ENCODE results near the gene PRPH2. TPM values are rescaled to one million over a fixed set of nuclear protein-coding genes. Genes with fewer than 3 reads are reported as not detected.

Gene PRPH2
- total and polyA plus RNA-seq, 2 donors (not counting 3 experiments of a cell fraction or from before 2014, with no cell fraction given) = 0.40 to 0.46 TPM

- H3K9me1 ChIP-seq (replicated peaks; ENCODE audit: control insufficient read depth, extremely low read depth, insufficient read depth, low read length) = no peaks in the 10 kb centered on the region
- H3K4me2 ChIP-seq (ENCODE audit: insufficient read depth, low read length) = no peak overlapping the region
- no peak for FAIRE-seq
- DNase-seq (ENCODE audit: low read depth, low spot score) = no peak
- H3K4me1 ChIP-seq (ENCODE audit: control insufficient read depth, extremely low read depth, insufficient read depth, low read length) = no peaks in the 10 kb centered on the region
- intact Hi-C loops (cut with micrococcal nuclease) (no loop called here), dilution Hi-C loops (cut with MboI; ENCODE audit: extremely low pct_ligation_motif_present, low sequenced_read_pairs) (no loop called here)
- H4K20me1 ChIP-seq (replicated peaks; ENCODE audit: control insufficient read depth, extremely low read depth, insufficient read depth, low read length) = no peaks in the 10 kb centered on the region
- TF ChIP-seq EZH2 (IDR thresholded peaks at IDR 0.05; ENCODE audit: borderline replicate concordance, low read depth, low read length, severe bottlenecking) (no peak), FOS (IDR thresholded peaks at IDR 0.05; ENCODE audit: borderline replicate concordance, insufficient read depth, low read length) (no peak)
- H3K36me3 ChIP-seq (ENCODE audit: control insufficient read depth in 2 of 2, extremely low read depth in 1 of 2, insufficient read depth in 2 of 2, low read length in 2 of 2) = no peaks in the 10 kb centered on the region
- H3K9me3 ChIP-seq (replicated peaks; ENCODE audit: control insufficient read depth, insufficient read depth, low read length) = peaks cover 2% of the 10 kb centered on the region
- H2AFZ ChIP-seq (ENCODE audit: low read depth, low read length) = no peak overlapping the region
- no TSS peak for BruUV-seq (replicated peaks)
- H3K27me3 ChIP-seq (ENCODE audit: control insufficient read depth in 2 of 2, insufficient read depth in 2 of 2, low read length in 2 of 2) = no peaks in the 10 kb centered on the region
- H3K79me2 ChIP-seq (ENCODE audit: control insufficient read depth, insufficient read depth, low read length) = no peaks in the 10 kb centered on the region
- no peak overlapping the region for H3K27ac ChIP-seq (ENCODE audit: insufficient read depth, low read depth, low read length)
- CTCF ChIA-PET = interaction anchor here (0.9 kb wide), 1 partner anchor 18 kb away, joined by 3 read pairs; no protein-coding TSS in a partner anchor
- POLR2A ChIA-PET = no interaction called here
- H3K4me3 ChIP-seq (replicated peaks in 1 of 3; ENCODE audit: insufficient read depth in 1 of 3, low read depth in 1 of 3, low read length in 3 of 3) = no peak overlapping the region
- H3K9ac ChIP-seq (replicated peaks; ENCODE audit: extremely low read depth, insufficient read depth, low read length) = no peak overlapping the region
Observed at GRCh38 chr6:42708096-42708495, 14.3 kb downstream of the PRPH2 start.

DNA sequence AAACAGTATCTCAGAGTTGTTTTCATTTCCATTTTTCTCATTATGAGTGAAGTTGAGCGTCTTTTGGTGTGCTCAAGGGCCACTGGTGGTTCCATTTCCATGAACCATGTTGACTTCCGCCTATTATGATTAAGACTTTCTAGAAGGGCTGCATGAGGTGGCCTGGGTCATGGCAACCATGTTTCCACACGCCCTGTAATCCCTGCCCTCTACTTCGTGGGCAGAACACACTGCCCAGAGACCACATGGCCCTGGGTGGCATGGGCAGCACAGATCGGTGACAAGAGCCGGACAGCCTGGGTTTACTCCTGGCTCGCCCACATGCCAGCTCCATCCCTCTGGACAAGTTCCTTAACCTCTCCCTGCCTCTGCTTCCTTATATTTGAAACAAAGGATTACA, 14.8 kb downstream of the PRPH2 start:
- no peak overlapping the region for H3K4me3 ChIP-seq (replicated peaks in 1 of 3; ENCODE audit: insufficient read depth in 1 of 3, low read depth in 1 of 3, low read length in 3 of 3)
- dilution Hi-C loops (cut with MboI; ENCODE audit: extremely low pct_ligation_motif_present, low sequenced_read_pairs) (no loop called here), intact Hi-C loops (cut with micrococcal nuclease) (no loop called here)
- H2AFZ ChIP-seq (ENCODE audit: low read depth, low read length) = no peak overlapping the region
- FAIRE-seq (no peak), DNase-seq (ENCODE audit: low read depth, low spot score) (no peak)
- no peak for TF ChIP-seq EZH2 (IDR thresholded peaks at IDR 0.05; ENCODE audit: borderline replicate concordance, low read depth, low read length, severe bottlenecking)
- no peak for TF ChIP-seq MYC (IDR thresholded peaks at IDR 0.05; ENCODE audit: low read depth, low read length)
- TF ChIP-seq, protein P1, sequence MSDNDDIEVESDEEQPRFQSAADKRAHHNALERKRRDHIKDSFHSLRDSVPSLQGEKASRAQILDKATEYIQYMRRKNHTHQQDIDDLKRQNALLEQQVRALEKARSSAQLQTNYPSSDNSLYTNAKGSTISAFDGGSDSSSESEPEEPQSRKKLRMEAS (IDR thresholded peaks at IDR 0.05; ENCODE audit: insufficient read depth, insufficient read length) = no peak
- no peak for TF ChIP-seq POLR2AphosphoS5 (IDR thresholded peaks at IDR 0.05; ENCODE audit: insufficient read depth, low read depth, low read length)
- TF ChIP-seq, protein P2, sequence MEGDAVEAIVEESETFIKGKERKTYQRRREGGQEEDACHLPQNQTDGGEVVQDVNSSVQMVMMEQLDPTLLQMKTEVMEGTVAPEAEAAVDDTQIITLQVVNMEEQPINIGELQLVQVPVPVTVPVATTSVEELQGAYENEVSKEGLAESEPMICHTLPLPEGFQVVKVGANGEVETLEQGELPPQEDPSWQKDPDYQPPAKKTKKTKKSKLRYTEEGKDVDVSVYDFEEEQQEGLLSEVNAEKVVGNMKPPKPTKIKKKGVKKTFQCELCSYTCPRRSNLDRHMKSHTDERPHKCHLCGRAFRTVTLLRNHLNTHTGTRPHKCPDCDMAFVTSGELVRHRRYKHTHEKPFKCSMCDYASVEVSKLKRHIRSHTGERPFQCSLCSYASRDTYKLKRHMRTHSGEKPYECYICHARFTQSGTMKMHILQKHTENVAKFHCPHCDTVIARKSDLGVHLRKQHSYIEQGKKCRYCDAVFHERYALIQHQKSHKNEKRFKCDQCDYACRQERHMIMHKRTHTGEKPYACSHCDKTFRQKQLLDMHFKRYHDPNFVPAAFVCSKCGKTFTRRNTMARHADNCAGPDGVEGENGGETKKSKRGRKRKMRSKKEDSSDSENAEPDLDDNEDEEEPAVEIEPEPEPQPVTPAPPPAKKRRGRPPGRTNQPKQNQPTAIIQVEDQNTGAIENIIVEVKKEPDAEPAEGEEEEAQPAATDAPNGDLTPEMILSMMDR (IDR thresholded peaks at IDR 0.05; ENCODE audit: extremely low read depth in 1 of 2, insufficient read depth in 1 of 2, low read depth in 1 of 2, low read length in 2 of 2) = no peak
- TF ChIP-seq POLR2A (IDR thresholded peaks at IDR 0.05; ENCODE audit: low read depth, low read length) = no peak
- TF ChIP-seq JUN (IDR thresholded peaks at IDR 0.05; ENCODE audit: borderline replicate concordance, insufficient read depth, insufficient read length, low read depth) = no peak
- no peak for TF ChIP-seq GATA2 (IDR thresholded peaks at IDR 0.05; ENCODE audit: insufficient read depth, insufficient read length, low read depth, low read length)
- no peak for TF ChIP-seq FOS (IDR thresholded peaks at IDR 0.05; ENCODE audit: borderline replicate concordance, insufficient read depth, low read length)
- CTCF ChIA-PET = interaction anchor here (0.9 kb wide), 1 partner anchor 19 kb away, joined by 5 read pairs; no protein-coding TSS in a partner anchor
- no peak overlapping the region for H3K27ac ChIP-seq (ENCODE audit: insufficient read depth, low read depth, low read length)
- POLR2A ChIA-PET = no interaction called here
- H3K27me3 ChIP-seq (ENCODE audit: control insufficient read depth in 2 of 2, insufficient read depth in 2 of 2, low read length in 2 of 2) = no peaks in the 10 kb centered on the region
- no peaks in the 10 kb centered on the region for H3K79me2 ChIP-seq (ENCODE audit: control insufficient read depth, insufficient read depth, low read length)
- no peak overlapping the region for H3K4me2 ChIP-seq (ENCODE audit: insufficient read depth, low read length)
- H3K36me3 ChIP-seq (ENCODE audit: control insufficient read depth in 2 of 2, extremely low read depth in 1 of 2, insufficient read depth in 2 of 2, low read length in 2 of 2) = no peaks in the 10 kb centered on the region
- no peaks in the 10 kb centered on the region for H3K9me1 ChIP-seq (replicated peaks; ENCODE audit: control insufficient read depth, extremely low read depth, insufficient read depth, low read length)
- peaks cover 2% of the 10 kb centered on the region for H3K9me3 ChIP-seq (replicated peaks; ENCODE audit: control insufficient read depth, insufficient read depth, low read length)
- H3K4me1 ChIP-seq (ENCODE audit: control insufficient read depth, extremely low read depth, insufficient read depth, low read length) = no peaks in the 10 kb centered on the region
- H3K9ac ChIP-seq (replicated peaks; ENCODE audit: extremely low read depth, insufficient read depth, low read length) = no peak overlapping the region
- H4K20me1 ChIP-seq (replicated peaks; ENCODE audit: control insufficient read depth, extremely low read depth, insufficient read depth, low read length) = no peaks in the 10 kb centered on the region
- no TSS peak for BruUV-seq (replicated peaks)

All from endothelial cell of umbilical vein (primary cell).